Measurements from ENCODE around the gene CYP27C1.

DNA sequence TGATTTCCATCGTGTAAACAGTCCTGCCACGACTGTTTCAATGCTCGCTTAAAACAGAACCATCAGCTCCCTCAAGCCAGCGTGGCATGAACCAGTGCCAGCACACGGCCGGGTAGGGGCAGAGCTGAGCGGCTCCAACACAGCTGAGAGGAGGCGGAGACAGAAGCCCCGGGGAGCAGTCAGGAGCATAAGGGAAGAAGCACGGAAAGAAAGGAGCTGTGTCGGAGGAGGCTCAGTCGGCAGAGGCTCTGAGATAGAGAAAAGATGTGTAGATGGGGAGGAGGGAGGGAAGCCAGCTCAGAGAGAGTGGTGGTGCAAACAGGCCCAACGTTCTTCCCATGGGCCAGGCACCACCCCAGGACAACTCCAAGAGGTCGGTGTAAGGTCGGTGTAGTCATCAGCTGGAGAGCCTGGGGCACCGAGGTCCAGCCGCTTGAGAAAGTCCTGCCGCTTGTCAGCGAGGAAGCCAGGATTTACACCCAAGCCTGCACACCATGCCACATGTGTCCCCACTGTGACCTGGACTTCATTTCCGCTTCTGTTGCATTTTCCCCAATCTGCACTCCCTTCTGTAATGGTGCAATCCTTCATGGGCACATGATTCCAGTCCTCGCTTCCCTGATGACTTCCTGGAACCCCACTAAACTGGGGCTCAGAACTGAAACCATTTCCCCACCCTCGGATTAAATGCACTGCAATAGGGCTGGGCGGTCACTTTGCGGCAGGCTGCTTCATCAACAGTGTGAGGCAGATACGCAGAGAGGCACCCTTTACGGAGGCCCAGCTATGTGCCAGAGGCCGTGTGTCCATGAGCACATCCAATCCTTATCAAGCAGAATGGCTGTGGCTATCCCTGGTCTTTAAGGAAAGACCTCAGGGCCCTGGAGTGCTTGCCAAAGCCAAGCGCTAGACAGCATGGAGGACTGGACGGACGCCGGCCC is 43.5 kb downstream of the CYP27C1 start:
- TF ChIP-seq, protein P1, sequence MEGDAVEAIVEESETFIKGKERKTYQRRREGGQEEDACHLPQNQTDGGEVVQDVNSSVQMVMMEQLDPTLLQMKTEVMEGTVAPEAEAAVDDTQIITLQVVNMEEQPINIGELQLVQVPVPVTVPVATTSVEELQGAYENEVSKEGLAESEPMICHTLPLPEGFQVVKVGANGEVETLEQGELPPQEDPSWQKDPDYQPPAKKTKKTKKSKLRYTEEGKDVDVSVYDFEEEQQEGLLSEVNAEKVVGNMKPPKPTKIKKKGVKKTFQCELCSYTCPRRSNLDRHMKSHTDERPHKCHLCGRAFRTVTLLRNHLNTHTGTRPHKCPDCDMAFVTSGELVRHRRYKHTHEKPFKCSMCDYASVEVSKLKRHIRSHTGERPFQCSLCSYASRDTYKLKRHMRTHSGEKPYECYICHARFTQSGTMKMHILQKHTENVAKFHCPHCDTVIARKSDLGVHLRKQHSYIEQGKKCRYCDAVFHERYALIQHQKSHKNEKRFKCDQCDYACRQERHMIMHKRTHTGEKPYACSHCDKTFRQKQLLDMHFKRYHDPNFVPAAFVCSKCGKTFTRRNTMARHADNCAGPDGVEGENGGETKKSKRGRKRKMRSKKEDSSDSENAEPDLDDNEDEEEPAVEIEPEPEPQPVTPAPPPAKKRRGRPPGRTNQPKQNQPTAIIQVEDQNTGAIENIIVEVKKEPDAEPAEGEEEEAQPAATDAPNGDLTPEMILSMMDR (IDR thresholded peaks at IDR 0.05): no peak
- TF ChIP-seq ZC3H11A (IDR thresholded peaks at IDR 0.05) (no peak), JUN (IDR thresholded peaks at IDR 0.05) (no peak), POLR2A (IDR thresholded peaks at IDR 0.05; ENCODE audit: low read length) (no peak), RFX5 (IDR thresholded peaks at IDR 0.05) (no peak)
